SJSA1 (cell line): ENCODE data around the gene URM1. TPM values are rescaled to one million over a fixed set of nuclear protein-coding genes. Genes with fewer than 3 reads are reported as not detected.

ENCODE experiments used
- DNase-seq, 2 experiments: peaks; one replicate each; pipeline ENCODE4 v3.0.0-alpha.2; 2015 to 2020; ENCODE audit warnings: low spot score in 2 of 2, low read depth in 1 of 2
- H3K27ac ChIP-seq: fragments of 250-450 bp; sonication (Bioruptor Pico); 2 replicates; pipeline ENCODE4 v1.5.1; 2020; ENCODE audit warnings: mild to moderate bottlenecking, moderate library complexity
- H3K27me3 ChIP-seq: fragments of 250-450 bp; sonication (Bioruptor Pico); replicated peaks from 2 replicates; pipeline ENCODE4 v1.5.1; 2020; ENCODE audit warnings: mild to moderate bottlenecking, moderate library complexity
- H3K36me3 ChIP-seq: fragments of 250-450 bp; sonication (Bioruptor Pico); 2 replicates; pipeline ENCODE4 v1.5.1; 2020; ENCODE audit warnings: mild to moderate bottlenecking
- H3K4me1 ChIP-seq: fragments of 250-450 bp; sonication (Bioruptor Pico); replicated peaks from 2 replicates; pipeline ENCODE4 v1.6.1; 2021; ENCODE audit warnings: mild to moderate bottlenecking
- H3K4me3 ChIP-seq: fragments of 250-450 bp; sonication (Bioruptor Pico); 2 replicates; pipeline ENCODE4 v1.5.1; 2020; ENCODE audit warnings: mild to moderate bottlenecking
- H3K9me3 ChIP-seq: fragments of 250-450 bp; sonication (Bioruptor Pico); replicated peaks from 2 replicates; pipeline ENCODE4 v1.5.1; 2020; ENCODE audit warnings: mild to moderate bottlenecking
- total RNA-seq: library from RNA; depleted of rRNA; stranded (reverse); fragments of >200 nt; shearing (Covaris generic); gene quantifications from 2 replicates; pipeline ENCODE4 v1.2.3, GENCODE V29; 2014

URM1 gene
- total RNA-seq, 1 experiment from 2014 or later, result 35.0 TPM

- Histone ChIP-seq H3K27me3 (no peaks in the 10 kb centered on the region), H3K4me3 (no peak overlapping the region), H3K27ac (no peak overlapping the region)
These were observed 12.6 kb downstream of the URM1 start for GRCh38 chr9:128383791-128384190.

GRCh38 chr9:128384801-128385495 is 13.8 kb downstream of the URM1 start:
- Histone ChIP-seq H3K27me3 (no peaks in the 10 kb centered on the region), H3K4me1 (no peaks in the 10 kb centered on the region), H3K36me3 (peaks cover 27% of the 10 kb centered on the region), H3K4me3 (no peak overlapping the region), H3K9me3 (no peaks in the 10 kb centered on the region), H3K27ac (no peak overlapping the region)
- DNase-seq, result no peak

More at GRCh38 chr9:128383791-128384190, 12.6 kb downstream of the URM1 start:
- H3K9me3 ChIP-seq, result no peaks in the 10 kb centered on the region
- H3K4me1 ChIP-seq, result no peaks in the 10 kb centered on the region
- DNase-seq, result no peak
- peaks cover 31% of the 10 kb centered on the region for H3K36me3 ChIP-seq

DNA sequence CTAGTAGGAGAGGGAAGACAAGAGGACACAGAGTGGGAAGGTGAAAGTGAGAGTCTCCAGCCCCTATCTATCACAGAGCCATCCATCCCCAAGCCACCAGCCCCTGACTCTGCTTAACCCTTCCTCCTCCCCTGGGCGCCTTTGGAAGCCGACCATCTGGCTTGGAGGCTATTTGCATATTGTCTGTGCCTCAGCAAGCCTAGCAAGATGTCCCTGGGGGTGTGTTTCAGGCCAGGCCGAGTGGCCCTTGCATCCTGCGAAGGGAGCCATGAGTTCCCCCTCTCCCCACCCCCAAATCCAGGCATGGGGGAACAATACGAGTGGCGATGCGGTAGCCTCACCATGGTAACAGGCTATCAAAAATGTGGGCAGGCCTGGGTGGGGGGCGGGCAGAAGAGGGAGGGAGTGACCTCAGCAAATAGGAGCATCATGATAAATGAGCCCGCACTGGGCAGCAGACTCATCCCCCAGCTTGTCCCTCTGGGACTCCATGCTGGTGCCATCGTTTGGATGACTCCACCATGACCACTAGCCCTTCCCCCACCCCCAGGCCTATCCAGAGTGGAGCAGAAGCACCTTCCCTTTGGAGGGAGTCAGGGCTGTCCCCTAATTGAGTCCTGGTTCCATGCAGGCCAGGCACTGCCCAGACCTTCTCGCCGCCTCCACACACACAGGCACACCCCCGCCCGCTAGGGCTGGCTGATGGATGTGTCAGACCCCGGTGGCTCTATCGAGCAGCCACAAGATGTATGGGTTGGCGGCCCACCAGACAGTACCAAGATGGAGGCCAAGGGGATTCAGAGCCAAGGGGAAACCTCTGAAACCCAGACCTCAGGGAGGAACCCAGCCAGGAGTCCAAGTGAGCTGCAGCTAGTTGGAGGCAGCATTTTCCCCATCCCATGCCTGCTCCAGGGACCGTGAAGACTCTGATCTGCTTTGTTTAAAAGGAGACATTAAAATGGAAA is 14.6 kb downstream of the URM1 start:
- no peaks in the 10 kb centered on the region for H3K4me1 ChIP-seq
- no peak overlapping the region for H3K27ac ChIP-seq
- no peaks in the 10 kb centered on the region for H3K9me3 ChIP-seq
- no peaks in the 10 kb centered on the region for H3K27me3 ChIP-seq
- H3K4me3 ChIP-seq, result no peak overlapping the region
- no peak for DNase-seq
- H3K36me3 ChIP-seq, result peaks cover 24% of the 10 kb centered on the region

DNA sequence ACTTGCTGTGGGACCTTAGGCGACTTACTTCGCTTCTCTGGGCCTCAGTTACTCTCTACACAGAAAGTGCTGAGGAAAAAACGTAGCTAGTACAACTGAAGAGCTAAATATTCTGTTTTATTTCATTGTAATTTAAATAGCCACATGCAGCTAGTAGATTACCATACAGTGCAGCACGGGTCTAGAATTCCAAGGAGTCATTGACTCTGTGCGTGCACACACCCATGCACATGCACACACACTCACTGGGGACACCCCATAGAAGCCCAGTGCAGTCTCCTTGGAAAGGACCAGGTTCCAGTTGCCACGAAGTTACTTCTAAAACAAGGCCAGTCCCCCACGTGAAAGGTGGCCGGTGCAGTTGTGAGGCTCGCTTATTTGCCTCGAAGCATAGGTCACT is 17.0 kb downstream of the URM1 start:
- DNase-seq, result no peak
- H3K27me3 ChIP-seq, result no peaks in the 10 kb centered on the region
- H3K9me3 ChIP-seq, result no peaks in the 10 kb centered on the region
- H3K27ac ChIP-seq, result no peak overlapping the region
- H3K36me3 ChIP-seq, result peaks cover 21% of the 10 kb centered on the region
- H3K4me1 ChIP-seq, result no peaks in the 10 kb centered on the region
- no peak overlapping the region for H3K4me3 ChIP-seq

GRCh38 chr9:128389395-128390149 is 18.4 kb downstream of the URM1 start:
- Histone ChIP-seq H3K27ac (no peak overlapping the region), H3K4me1 (peaks cover 8% of the 10 kb centered on the region), H3K36me3 (peaks cover 18% of the 10 kb centered on the region), H3K9me3 (no peaks in the 10 kb centered on the region), H3K27me3 (no peaks in the 10 kb centered on the region), H3K4me3 (no peak overlapping the region)
- no peak for DNase-seq

- no peak overlapping the region for H3K27ac ChIP-seq
- no peaks in the 10 kb centered on the region for H3K9me3 ChIP-seq
- no peak overlapping the region for H3K4me3 ChIP-seq
- peaks cover 11% of the 10 kb centered on the region for H3K4me1 ChIP-seq
- no peak for DNase-seq
- H3K27me3 ChIP-seq, result no peaks in the 10 kb centered on the region
- peaks cover 18% of the 10 kb centered on the region for H3K36me3 ChIP-seq
These were observed 19.1 kb downstream of the URM1 start for GRCh38 chr9:128390150-128390812.

- Histone ChIP-seq H3K27ac (no peak overlapping the region), H3K4me3 (no peak overlapping the region), H3K4me1 (peaks cover 11% of the 10 kb centered on the region), H3K9me3 (no peaks in the 10 kb centered on the region), H3K36me3 (peaks cover 18% of the 10 kb centered on the region), H3K27me3 (no peaks in the 10 kb centered on the region)
- no peak for DNase-seq
These were observed 19.9 kb downstream of the URM1 start for GRCh38 chr9:128390813-128391711.

DNA sequence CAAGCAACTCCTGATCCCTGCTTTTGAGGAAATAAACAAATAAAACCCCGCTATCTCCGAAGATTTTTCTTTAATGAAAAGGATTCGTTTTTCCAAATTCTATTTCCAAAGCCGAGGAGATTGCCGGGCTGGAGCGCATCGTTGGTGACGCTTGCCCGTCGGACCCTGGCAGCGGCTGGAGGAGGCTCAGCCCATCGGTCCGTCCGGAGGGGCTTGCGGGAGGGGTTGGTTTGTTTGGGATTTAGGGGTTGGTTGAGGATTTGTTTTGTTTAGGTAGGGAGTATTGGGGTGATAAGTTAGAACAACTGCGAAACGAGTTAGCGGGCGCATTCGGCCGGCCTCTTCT is 20.8 kb downstream of the URM1 start:
- H3K9me3 ChIP-seq, result no peaks in the 10 kb centered on the region
- H3K4me3 ChIP-seq, result no peak overlapping the region
- H3K4me1 ChIP-seq, result peaks cover 11% of the 10 kb centered on the region
- DNase-seq, result no peak
- H3K27me3 ChIP-seq, result 0 out of 2 replicates have a peak, but pooled peaks cover 2% of the 10 kb centered on the region
- no peak overlapping the region for H3K27ac ChIP-seq
- H3K36me3 ChIP-seq, result peaks cover 18% of the 10 kb centered on the region

DNA sequence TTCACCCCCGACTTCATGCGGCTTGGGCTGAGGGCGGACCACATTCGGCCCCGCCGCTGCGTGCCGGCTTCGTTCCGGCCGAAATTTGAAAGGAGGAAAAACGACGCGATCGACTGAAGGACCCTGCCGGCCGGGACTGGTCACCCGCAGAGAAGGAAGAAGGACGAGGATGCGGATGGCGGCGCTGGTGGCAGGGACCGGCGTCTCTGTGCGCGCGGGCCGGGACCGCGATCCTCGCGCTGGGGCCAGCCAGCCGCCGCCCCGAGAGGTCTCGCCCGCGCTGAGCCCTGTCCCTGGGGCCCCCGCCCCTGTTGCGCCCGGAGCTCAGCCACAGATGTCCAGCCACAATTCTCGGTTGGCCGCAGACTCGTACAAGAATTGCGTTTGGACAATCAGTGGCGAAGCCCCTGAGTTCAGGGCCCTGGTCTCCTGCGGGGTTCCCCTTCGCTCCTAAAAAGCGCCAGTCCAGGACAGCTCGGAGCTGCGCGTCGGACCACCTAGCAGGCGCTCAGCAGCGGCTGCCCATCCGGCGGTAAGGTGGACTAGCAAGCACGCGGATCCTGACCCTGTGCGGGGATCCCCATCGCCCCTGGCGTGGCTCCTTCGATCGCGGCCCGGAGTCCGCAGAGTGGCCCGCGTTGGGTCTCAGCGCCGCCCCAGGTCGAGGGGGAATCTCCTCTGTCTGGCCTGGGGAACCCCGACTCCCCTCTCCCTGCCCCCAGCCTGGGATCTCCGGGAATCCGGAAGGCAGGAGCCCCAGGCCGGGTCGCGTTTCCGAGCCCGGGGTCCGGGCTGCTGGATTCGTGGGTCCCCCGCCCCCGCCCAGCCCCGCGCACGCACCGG is 21.3 kb downstream of the URM1 start:
- Histone ChIP-seq H3K36me3 (peaks cover 15% of the 10 kb centered on the region), H3K27ac (no peak overlapping the region), H3K27me3 (0 out of 2 replicates have a peak, but pooled peaks cover 5% of the 10 kb centered on the region), H3K9me3 (no peaks in the 10 kb centered on the region), H3K4me3 (no peak overlapping the region), H3K4me1 (peaks cover 11% of the 10 kb centered on the region)
- DNase-seq, result no peak

DNA sequence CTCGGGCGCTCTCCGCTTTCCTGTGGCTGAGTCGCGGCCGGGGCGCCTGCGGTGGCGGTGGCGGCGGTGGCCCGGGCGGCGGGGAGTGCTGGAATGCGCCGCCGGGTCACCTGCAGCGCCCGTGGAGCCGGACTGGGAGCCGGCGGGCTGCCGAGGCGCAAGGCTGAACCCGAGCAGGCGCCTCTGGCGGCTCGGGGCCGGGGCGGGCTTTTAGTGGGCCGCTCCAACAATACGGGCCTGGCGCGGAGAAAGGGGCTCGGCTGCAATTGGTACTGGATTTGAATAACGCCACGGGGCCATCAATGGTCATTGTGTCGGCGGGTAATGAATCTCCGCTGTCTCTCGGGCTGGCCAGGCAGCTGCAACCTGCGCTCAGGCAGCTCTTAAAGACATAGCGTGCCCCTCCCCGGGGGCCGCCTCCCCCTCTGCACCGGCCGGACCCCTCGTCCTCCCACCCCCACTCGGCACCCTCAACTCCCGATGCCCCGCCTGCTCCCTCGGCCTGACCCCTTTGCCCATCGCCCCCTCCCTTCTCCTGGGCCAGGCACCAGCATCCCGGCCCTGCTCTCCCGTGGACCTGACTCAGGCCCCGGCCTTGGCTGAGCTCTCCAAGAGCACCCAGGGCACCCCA is 22.1 kb downstream of the URM1 start:
- Histone ChIP-seq H3K9me3 (no peaks in the 10 kb centered on the region), H3K27me3 (peaks cover 6% of the 10 kb centered on the region; the same call in 1 of the 2 replicates), H3K4me3 (no peak overlapping the region), H3K4me1 (peaks cover 11% of the 10 kb centered on the region), H3K27ac (no peak overlapping the region), H3K36me3 (peaks cover 9% of the 10 kb centered on the region)
- no peak for DNase-seq

DNA sequence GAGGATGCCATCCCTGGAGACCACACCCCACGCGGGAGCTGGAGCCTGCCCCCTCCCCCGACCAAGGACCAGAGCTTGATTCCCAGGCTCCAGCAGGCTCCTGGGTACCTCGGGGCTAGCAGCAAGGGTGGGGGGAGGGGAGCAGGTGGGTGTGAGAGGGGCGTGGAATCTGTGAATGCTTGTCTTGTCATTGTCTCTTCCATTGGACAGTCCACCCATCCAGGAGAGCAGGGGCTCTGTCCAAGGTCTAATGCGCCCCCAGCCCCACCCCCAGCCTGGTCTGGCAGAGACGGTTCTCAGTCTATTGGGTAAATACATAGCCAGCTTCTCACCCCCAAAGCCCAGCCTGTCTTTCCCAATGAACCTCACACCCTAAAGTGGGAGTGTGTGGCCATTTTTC is 22.8 kb downstream of the URM1 start:
- Histone ChIP-seq H3K4me3 (no peak overlapping the region), H3K9me3 (no peaks in the 10 kb centered on the region)

More for the DNA sequence above, 22.8 kb downstream of the URM1 start:
- Histone ChIP-seq H3K27ac (no peak overlapping the region), H3K36me3 (peaks cover 3% of the 10 kb centered on the region; the same call in 1 of the 2 replicates), H3K4me1 (peaks cover 11% of the 10 kb centered on the region), H3K27me3 (peaks cover 6% of the 10 kb centered on the region; the same call in 1 of the 2 replicates)
- DNase-seq, result no peak
